Stomach smooth muscle (tissue), 2 donors: ENCODE results near the gene CTAGE8.
"Not testable (repeated sequence)": the region's sequence is repeated elsewhere in the genome, so short reads cannot be mapped to it uniquely, and the experiment has no call there.

ENCODE experiments used
- H3K27ac ChIP-seq: one replicate; pipeline ENCODE4 v1.7.0; 2013; ENCODE audit warnings: mild to moderate bottlenecking, low read length, inconsistent platforms
- H3K27me3 ChIP-seq, 2 donors: one replicate each; pipeline ENCODE4 v1.7.0; 2013; ENCODE audit warnings: low read length in 2 of 2; ENCODE audit not compliant: insufficient read depth in 2 of 2, control insufficient read depth in 1 of 2
- H3K36me3 ChIP-seq, 2 donors: one replicate each; pipeline ENCODE4 v1.7.0; 2013; ENCODE audit warnings: low read length in 2 of 2; ENCODE audit not compliant: control insufficient read depth in 2 of 2, insufficient read depth in 2 of 2
- H3K4me1 ChIP-seq: one replicate; pipeline ENCODE4 v1.7.0; 2013; ENCODE audit warnings: low read length; ENCODE audit not compliant: control insufficient read depth, insufficient read depth
- H3K4me3 ChIP-seq, 2 donors: one replicate each; pipeline ENCODE4 v1.7.0; 2013; ENCODE audit warnings: low read length in 2 of 2
- H3K9ac ChIP-seq, 2 donors: one replicate each; pipeline ENCODE4 v1.7.0; 2013; ENCODE audit warnings: low read length in 2 of 2, mild to moderate bottlenecking in 1 of 2
- H3K9me3 ChIP-seq, 2 donors: one replicate each; pipeline ENCODE4 v1.7.0; 2013; ENCODE audit warnings: low read length in 2 of 2; ENCODE audit not compliant: control insufficient read depth in 2 of 2
- donor health status: healthy.
- donor health status: Pancreatic carcinoma.

CTAGE8 gene

DNA sequence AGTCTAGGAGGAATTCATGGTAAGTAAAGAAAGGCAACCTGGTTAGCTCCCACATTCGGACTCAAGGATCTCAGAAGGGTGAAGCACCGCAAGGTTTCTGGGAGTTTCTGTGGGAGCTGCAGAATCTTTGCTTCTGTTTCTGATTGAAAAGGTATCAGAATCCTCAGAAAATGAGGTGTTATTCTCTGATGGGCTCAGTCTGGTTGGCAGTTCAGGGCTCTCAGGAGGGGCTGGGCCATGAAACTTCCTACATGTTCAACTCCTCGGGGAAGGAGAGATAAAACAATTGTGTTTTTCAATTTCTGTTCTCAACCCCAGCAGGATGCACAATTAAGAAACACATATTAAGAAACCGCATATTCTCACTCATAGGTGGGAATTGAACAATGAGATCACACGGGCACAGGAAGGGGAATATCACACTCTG is 13.6 kb downstream of the CTAGE8 start:
- Histone ChIP-seq H3K27me3 (peaks cover 0 to 3% of the 10 kb centered on the region in 2 donors), H3K4me1 (no peaks in the 10 kb centered on the region), H3K9me3 (no peaks in the 10 kb centered on the region), H3K36me3 (no peaks in the 10 kb centered on the region), H3K9ac (no peak overlapping the region), H3K4me3 (no peak overlapping the region), H3K27ac (no peak overlapping the region)

DNA sequence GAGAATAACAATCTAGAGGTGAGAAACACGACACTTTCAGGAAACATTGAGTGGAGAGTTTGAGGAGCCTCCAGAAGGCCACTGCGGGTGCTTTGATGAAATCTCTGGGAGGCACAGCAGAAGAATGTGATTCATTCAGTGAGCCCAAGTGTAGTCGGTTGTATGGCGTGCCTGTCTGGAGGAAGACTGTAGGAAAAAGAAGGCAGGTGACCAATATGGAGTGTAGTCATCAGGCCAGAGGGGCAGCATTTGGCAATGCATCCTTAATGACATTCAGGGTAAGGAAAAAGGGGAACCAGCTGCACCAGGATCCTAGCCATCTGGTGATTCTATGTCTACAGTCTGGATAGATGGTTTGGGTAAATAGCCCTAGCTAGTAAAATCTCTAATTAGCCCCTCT is 16.8 kb downstream of the CTAGE8 start:
- H3K27ac ChIP-seq, H3K27me3 ChIP-seq, H3K9ac ChIP-seq, H3K4me3 ChIP-seq, H3K9me3 ChIP-seq, H3K36me3 ChIP-seq, H3K4me1 ChIP-seq: not testable (repeated sequence)

DNA sequence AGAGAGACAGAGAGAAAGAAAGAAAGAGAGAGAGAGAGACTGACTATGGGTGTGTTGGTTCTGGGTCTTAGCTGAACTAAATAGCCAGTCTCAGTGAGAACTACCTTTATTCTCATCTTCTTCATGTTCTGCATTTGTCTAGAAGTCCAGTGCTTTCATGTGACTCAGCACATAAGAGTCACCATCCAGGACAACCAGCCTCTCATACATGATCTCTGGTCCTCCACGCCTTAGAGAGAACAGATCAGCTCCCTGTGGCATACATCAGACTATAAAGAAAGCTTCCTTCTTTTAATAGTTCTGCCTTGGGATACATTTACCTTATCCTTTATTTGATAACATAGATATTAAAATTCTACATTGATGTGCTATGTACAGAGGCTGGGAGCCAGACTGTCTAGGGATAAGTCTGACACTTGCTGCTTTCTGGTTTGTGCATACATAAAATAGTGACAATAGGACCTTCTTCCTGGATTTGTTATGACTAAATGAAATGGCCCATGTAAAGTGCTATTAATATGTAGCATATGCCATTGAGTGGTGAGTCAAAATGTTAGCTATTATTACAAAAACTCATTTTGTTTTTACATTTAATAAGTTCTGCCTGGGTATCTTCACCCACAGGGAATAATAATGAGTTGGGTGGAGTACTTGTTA is 21.3 kb downstream of the CTAGE8 start:
- not testable (repeated sequence) for H3K27me3 ChIP-seq, H3K4me3 ChIP-seq, H3K9me3 ChIP-seq, H3K9ac ChIP-seq, H3K4me1 ChIP-seq, H3K36me3 ChIP-seq, H3K27ac ChIP-seq

DNA sequence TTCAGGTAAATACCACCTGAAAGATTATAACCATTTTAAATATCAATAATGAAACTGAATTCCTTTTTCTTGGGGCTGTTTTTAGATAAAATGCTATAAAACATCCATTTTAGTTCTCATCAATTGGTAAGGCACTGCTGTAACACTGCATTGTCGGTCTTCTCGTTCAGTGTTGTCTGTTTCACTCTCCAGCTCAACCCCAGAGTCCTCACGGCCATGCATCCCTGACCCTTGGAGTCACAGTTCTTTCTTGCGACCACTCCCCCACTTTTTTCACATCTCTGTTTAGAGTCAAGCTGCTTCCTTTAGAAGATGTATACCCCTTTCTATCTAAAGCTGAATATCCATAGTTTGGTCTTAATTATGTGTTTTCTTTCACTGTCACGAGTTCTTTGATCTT is 22.1 kb downstream of the CTAGE8 start:
- H3K9ac ChIP-seq, H3K36me3 ChIP-seq, H3K4me3 ChIP-seq, H3K27me3 ChIP-seq, H3K9me3 ChIP-seq, H3K4me1 ChIP-seq, H3K27ac ChIP-seq: not testable (repeated sequence)

DNA sequence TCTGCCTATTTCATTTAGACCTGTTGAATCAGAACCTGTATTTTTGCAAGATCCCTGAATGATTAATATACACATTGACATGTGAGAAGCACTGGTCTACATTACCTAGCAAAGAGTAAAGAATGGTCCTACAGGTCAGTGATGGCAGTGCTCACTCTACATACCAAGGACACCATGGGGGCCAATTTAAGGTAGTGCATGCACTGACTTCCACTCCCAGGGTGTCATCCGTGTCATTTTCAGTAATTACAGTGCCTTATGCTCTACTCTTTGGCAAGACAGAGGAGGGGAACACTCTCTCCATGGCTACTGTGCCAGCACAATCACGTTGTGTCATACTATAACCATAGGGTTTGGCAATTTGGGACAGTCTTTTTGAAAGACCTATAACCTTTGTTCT is 23.7 kb downstream of the CTAGE8 start:
- H3K9me3 ChIP-seq, H3K9ac ChIP-seq, H3K36me3 ChIP-seq, H3K27me3 ChIP-seq, H3K27ac ChIP-seq, H3K4me1 ChIP-seq, H3K4me3 ChIP-seq: not testable (repeated sequence)

DNA sequence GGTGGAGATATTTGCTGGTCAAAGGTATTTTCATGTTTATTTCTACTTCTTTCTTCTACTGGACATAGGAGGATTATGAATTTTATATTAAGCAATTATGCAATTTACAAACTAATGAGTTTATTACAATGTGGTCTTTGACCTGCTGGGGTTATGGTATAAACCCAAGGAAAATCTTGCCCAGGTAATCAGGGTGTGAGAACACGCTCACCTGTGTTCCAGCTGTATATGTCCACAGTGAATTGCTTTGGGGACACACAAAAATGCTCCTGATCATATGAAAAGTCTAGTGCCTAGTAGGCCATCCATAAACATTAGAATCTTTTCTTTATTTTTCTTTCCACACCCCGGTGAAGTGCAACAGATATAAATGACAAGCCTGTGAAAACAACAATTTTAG is 29.7 kb downstream of the CTAGE8 start, which contains the start of gene OR2A42:
TSS of gene OR2A42 (minus strand) at position 241 of the 400 bp plus-strand sequence. CDS start 6,762 bp downstream, outside the sequence.
- not testable (repeated sequence) for H3K27me3 ChIP-seq, H3K9me3 ChIP-seq, H3K27ac ChIP-seq, H3K9ac ChIP-seq, H3K4me1 ChIP-seq, H3K4me3 ChIP-seq, H3K36me3 ChIP-seq

DNA sequence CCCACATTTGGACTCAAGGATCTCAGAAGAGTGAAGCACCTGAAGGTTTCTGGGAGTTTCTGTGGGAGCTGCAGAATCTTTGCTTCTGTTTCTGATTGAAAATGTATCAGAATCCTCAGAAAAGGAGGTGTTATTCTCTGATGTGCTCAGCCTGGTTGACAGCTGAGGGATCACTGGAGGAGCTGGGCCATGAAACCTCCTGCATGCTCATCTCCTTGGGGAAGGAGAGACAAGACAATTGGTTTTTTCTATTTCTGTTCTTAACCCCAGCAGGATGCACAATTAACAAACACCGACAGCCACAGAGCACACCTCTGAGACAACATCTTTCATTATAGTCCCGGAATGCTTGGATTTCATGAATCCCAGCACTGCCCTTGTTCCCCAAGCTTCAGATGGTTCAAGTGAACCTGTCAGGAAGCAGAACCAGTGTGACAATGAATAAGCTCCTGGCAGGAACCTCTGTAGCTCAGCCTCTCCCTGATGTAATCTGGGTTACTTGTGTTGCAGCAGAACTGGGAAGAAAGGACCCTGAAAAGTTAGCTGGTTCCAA is 30.5 kb downstream of the CTAGE8 start:
- not testable (repeated sequence) for H3K27ac ChIP-seq

DNA sequence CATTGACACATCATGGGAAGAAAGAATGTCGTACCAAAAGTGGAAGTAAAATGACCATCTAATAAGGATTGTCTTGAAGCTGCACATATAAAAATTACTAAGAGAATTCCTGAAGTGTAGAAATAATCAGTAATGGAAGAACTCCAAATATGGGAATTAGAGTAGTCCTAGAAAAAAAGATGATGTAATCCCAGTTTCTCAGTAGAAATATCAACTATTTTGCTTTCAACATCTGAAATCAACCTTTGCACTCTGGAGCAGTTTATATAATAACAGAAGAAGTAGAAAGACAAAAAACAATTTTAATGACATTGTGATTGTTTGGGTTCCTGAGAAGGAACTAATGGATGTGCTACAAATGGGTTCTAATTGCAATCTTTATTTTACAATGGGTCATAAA is 36.0 kb downstream of the CTAGE8 start:
- not testable (repeated sequence) for H3K4me3 ChIP-seq, H3K27me3 ChIP-seq, H3K27ac ChIP-seq, H3K9ac ChIP-seq, H3K9me3 ChIP-seq, H3K36me3 ChIP-seq, H3K4me1 ChIP-seq

More for the DNA sequence above, 30.5 kb downstream of the CTAGE8 start:
- H3K4me3 ChIP-seq, H3K4me1 ChIP-seq, H3K27me3 ChIP-seq, H3K9ac ChIP-seq, H3K9me3 ChIP-seq, H3K36me3 ChIP-seq: not testable (repeated sequence)

DNA sequence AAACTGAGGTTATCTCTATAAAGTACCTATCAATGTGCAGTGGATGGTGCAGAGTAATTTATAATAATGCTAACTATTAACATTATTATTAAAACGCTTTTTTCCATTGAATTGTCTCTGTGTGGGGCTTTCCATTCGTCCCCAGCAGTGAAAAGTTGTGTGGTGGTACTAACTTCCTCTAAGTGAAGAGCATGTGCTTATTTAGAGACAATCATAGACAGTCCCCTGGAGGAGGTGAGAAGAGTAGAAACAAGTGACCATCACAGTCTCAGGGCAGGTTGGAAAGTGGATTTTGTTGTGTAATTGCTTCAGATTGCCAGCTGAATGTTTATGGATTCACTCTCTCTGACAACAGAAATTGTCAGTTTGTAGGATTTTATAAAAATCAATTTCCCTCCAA is 38.1 kb downstream of the CTAGE8 start:
- H3K27ac ChIP-seq, H3K4me3 ChIP-seq, H3K36me3 ChIP-seq, H3K27me3 ChIP-seq, H3K9ac ChIP-seq, H3K9me3 ChIP-seq, H3K4me1 ChIP-seq: not testable (repeated sequence)

DNA sequence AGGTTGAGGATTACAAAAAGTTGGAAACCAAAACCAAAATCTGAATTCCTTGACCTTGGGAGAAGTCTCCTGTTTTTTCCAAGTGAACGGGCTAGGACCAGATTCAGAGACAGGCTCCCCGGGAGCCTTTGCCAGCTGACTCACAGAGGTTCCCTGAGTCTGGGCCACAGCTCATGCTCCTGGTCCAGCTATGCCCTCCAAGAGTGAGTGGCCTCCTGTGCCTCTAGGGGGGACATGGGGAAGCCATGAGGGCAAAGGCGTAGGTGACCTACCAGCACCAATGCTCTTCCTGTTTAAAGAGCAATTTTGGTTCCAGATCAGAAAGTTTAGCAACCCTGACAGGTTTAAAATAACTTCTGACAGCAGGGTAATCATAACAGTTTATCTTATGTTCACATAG is 40.3 kb downstream of the CTAGE8 start:
- not testable (repeated sequence) for H3K9me3 ChIP-seq, H3K27me3 ChIP-seq, H3K4me1 ChIP-seq, H3K27ac ChIP-seq, H3K4me3 ChIP-seq, H3K9ac ChIP-seq, H3K36me3 ChIP-seq

DNA sequence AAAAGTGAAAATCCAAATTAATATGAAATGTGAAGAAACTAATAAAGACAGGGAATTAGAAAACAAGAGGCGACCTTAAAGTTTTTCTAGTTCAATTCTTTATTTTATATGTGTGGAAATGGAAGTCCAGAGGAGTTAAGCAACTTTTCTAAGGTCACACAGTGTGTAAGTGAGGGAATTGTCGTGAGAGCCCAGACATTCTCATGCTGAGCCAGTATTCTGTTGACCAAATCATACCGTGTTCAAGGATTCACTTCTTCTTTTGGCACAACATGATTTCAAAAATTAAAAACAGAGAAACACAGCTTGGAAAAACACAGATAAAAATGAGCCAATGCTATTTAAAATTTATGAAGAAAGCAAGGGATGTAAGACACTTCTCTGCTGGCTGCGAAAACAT is 42.2 kb downstream of the CTAGE8 start:
- not testable (repeated sequence) for H3K36me3 ChIP-seq, H3K27me3 ChIP-seq, H3K4me1 ChIP-seq, H3K4me3 ChIP-seq, H3K27ac ChIP-seq, H3K9ac ChIP-seq, H3K9me3 ChIP-seq
